H1 (cell line): Measurements from ENCODE around the gene GPRIN3. TPM values are rescaled to one million over a fixed set of nuclear protein-coding genes. Genes with fewer than 3 reads are reported as not detected.

Experiments used
- CTCF ChIA-PET: fragments of 300-600 bp; sonication (Branson Sonifier 250); formaldehyde crosslinking; loops from one replicate; lab custom pipeline; 2021; ENCODE audit not compliant: partially characterized antibody; lab: Charles Lee
- POLR2A ChIA-PET: fragments of 300-600 bp; sonication (Branson Sonifier 250); formaldehyde crosslinking; loops from one replicate; lab custom pipeline; 2021; ENCODE audit warnings: inconsistent platforms; ENCODE audit not compliant: partially characterized antibody; lab: Charles Lee
- DNase-seq, 2 experiments: peaks; one replicate each; pipeline versions ENCODE4 v3.0.0 to v3.0.0-alpha.2; 2010 to 2022; ENCODE audit warnings: low spot score in 2 of 2, low read depth in 1 of 2, mixed read lengths in 1 of 2
- FAIRE-seq: peaks from 2 replicates; lab custom pipeline; 2011; peaks lifted over from hg19 to GRCh38; lab: Jason Lieb, UNC
- H2AFZ ChIP-seq: 2 replicates; pipeline ENCODE4 v1.8.1; 2012; ENCODE audit warnings: low read length, inconsistent platforms
- H2AK5ac ChIP-seq: 2 replicates; pipeline ENCODE4 v1.6.1; 2013; ENCODE audit warnings: low read depth, low read length
- H2BK120ac ChIP-seq: replicated peaks from 2 replicates; pipeline ENCODE3; 2013; ENCODE audit warnings: low read depth, low read length, inconsistent platforms
- H2BK12ac ChIP-seq: 2 replicates; pipeline ENCODE4 v1.6.1; 2013; ENCODE audit warnings: low read depth, low read length
- H2BK15ac ChIP-seq: 2 replicates; pipeline ENCODE4 v1.6.1; 2013; ENCODE audit warnings: low read length
- H2BK20ac ChIP-seq: 2 replicates; pipeline ENCODE4 v1.6.1; 2013; ENCODE audit warnings: low read length
- H2BK5ac ChIP-seq: 2 replicates; pipeline ENCODE4 v1.6.1; 2013; ENCODE audit warnings: low read depth, low read length
- H3K14ac ChIP-seq: 2 replicates; pipeline ENCODE4 v1.6.1; 2013; ENCODE audit warnings: inconsistent platforms; ENCODE audit not compliant: insufficient read length
- H3K18ac ChIP-seq: 2 replicates; pipeline ENCODE4 v1.6.1; 2013; ENCODE audit warnings: low read length; ENCODE audit errors: extremely low read depth
- H3K23ac ChIP-seq: 2 replicates; pipeline ENCODE4 v1.6.1; 2013; ENCODE audit warnings: inconsistent platforms; ENCODE audit not compliant: insufficient read length
- H3K23me2 ChIP-seq: 2 replicates; pipeline ENCODE4 v1.6.1; 2013; ENCODE audit warnings: low read depth, low read length
- H3K27ac ChIP-seq: 2 replicates; pipeline ENCODE4 v1.6.1; 2011; ENCODE audit warnings: low read depth, low read length, inconsistent platforms
- H3K27me3 ChIP-seq, 4 experiments: replicated peaks in 1 of 4; 1 replicate in 1 of 4; 2 replicates in 3 of 4; pipeline versions ENCODE4 v1.6.1 to v1.8.1; 2011 to 2013; ENCODE audit warnings: low read length in 3 of 4, mild to moderate bottlenecking in 3 of 4, inconsistent platforms in 2 of 4, mixed read lengths in 2 of 4, moderate library complexity in 1 of 4; ENCODE audit not compliant: control insufficient read depth in 3 of 4, insufficient read depth in 3 of 4; ENCODE audit errors: extremely low read depth in 1 of 4
- H3K36me3 ChIP-seq, 4 experiments: 2 replicates each; pipeline versions ENCODE4 v1.6.1 to v1.8.1; 2011 to 2013; ENCODE audit warnings: mild to moderate bottlenecking in 4 of 4, low read length in 3 of 4, moderate library complexity in 2 of 4, control low read depth in 1 of 4, inconsistent platforms in 1 of 4; ENCODE audit not compliant: insufficient read depth in 4 of 4, control insufficient read depth in 2 of 4
- H3K4ac ChIP-seq: replicated peaks from 2 replicates; pipeline ENCODE3; 2013; ENCODE audit warnings: low read length, low read depth, mixed read lengths, inconsistent platforms; ENCODE audit not compliant: insufficient read length
- H3K4me1 ChIP-seq, 4 experiments: replicated peaks in 1 of 4; 1 replicate in 1 of 4; 2 replicates in 3 of 4; pipeline versions ENCODE4 v1.6.1 to v1.8.1; 2011 to 2013; ENCODE audit warnings: low read length in 3 of 4, inconsistent platforms in 2 of 4, mixed read lengths in 1 of 4; ENCODE audit not compliant: insufficient read depth in 4 of 4, control insufficient read depth in 3 of 4
- H3K4me2 ChIP-seq, 2 experiments: 2 replicates each; pipeline versions ENCODE4 v1.6.1 to v1.8.1; 2011 to 2013; ENCODE audit warnings: low read depth in 2 of 2, low read length in 2 of 2, control low read depth in 1 of 2, inconsistent platforms in 1 of 2, mild to moderate bottlenecking in 1 of 2; ENCODE audit not compliant: insufficient read depth in 1 of 2
- H3K4me3 ChIP-seq, 4 experiments: fragments of 200-600, 300-600 bp in 1 of 4; sonication (generic), shearing (Covaris generic), sonication (Bioruptor Twin) in 1 of 4; 2 replicates each; pipeline versions ENCODE4 v1.5.1 to v1.8.1; 2011 to 2016; ENCODE audit warnings: low read length in 4 of 4, low read depth in 3 of 4, control low read depth in 2 of 4, inconsistent platforms in 2 of 4, mild to moderate bottlenecking in 2 of 4, mixed read lengths in 1 of 4, moderate library complexity in 1 of 4; ENCODE audit not compliant: insufficient read depth in 2 of 4; ENCODE audit errors: extremely low read depth in 1 of 4
- H3K56ac ChIP-seq: replicated peaks from 2 replicates; pipeline ENCODE3; 2013; ENCODE audit warnings: low read depth, mild to moderate bottlenecking, mixed read lengths, low read length, inconsistent platforms; ENCODE audit not compliant: insufficient read length
- H3K79me1 ChIP-seq: 2 replicates; pipeline ENCODE4 v1.6.1; 2013; ENCODE audit warnings: low read depth, low read length, control low read depth
- H3K79me2 ChIP-seq, 2 experiments: 2 replicates each; pipeline versions ENCODE4 v1.6.1 to v1.8.1; 2012 to 2013; ENCODE audit warnings: low read length in 2 of 2, mild to moderate bottlenecking in 2 of 2, inconsistent platforms in 1 of 2; ENCODE audit not compliant: insufficient read depth in 2 of 2, control insufficient read depth in 1 of 2
- H3K9ac ChIP-seq, 4 experiments: replicated peaks in 1 of 4; 1 replicate in 1 of 4; 2 replicates in 3 of 4; pipeline versions ENCODE4 v1.6.1 to v1.8.1; 2011 to 2013; ENCODE audit warnings: low read depth in 3 of 4, low read length in 3 of 4, control low read depth in 2 of 4, mild to moderate bottlenecking in 2 of 4, moderate library complexity in 2 of 4, inconsistent platforms in 1 of 4; ENCODE audit errors: extremely low read depth in 1 of 4
- H3K9me3 ChIP-seq, 2 experiments: 2 replicates each; pipeline versions ENCODE4 v1.6.1 to v1.8.1; 2012 to 2013; ENCODE audit warnings: mild to moderate bottlenecking in 2 of 2, moderate library complexity in 2 of 2, control low read depth in 1 of 2, inconsistent platforms in 1 of 2, low read depth in 1 of 2, low read length in 1 of 2, mixed read lengths in 1 of 2; ENCODE audit not compliant: insufficient read depth in 2 of 2
- H4K20me1 ChIP-seq, 2 experiments: replicated peaks in 1 of 2; 2 replicates each; pipeline versions ENCODE3 to v1.8.1; 2011 to 2013; ENCODE audit warnings: inconsistent platforms in 2 of 2, low read length in 2 of 2, mild to moderate bottlenecking in 1 of 2; ENCODE audit not compliant: insufficient read depth in 2 of 2, control insufficient read depth in 1 of 2
- H4K5ac ChIP-seq: 2 replicates; pipeline ENCODE4 v1.6.1; 2013; ENCODE audit warnings: low read length, low read depth, mixed read lengths, inconsistent platforms; ENCODE audit not compliant: insufficient read length
- H4K8ac ChIP-seq: 2 replicates; pipeline ENCODE4 v1.8.0; 2013; ENCODE audit warnings: mild to moderate bottlenecking, moderate library complexity, low read length, inconsistent platforms; ENCODE audit not compliant: insufficient read depth; ENCODE audit errors: extremely low read depth
- H4K91ac ChIP-seq: replicated peaks from 2 replicates; pipeline ENCODE3; 2013; ENCODE audit warnings: low read length, mixed read lengths, inconsistent platforms; ENCODE audit not compliant: insufficient read length
- HDAC2 ChIP-seq, 2 experiments: fragments of 300-600 bp in 1 of 2; sonication (generic) in 1 of 2; IDR thresholded peaks; 2 replicates each; pipeline ENCODE4 v1.6.1; 2011 to 2012; ENCODE audit warnings: low read depth in 2 of 2, low read length in 2 of 2, mild to moderate bottlenecking in 2 of 2, moderate library complexity in 2 of 2, borderline replicate concordance in 1 of 2, inconsistent platforms in 1 of 2
- NANOG ChIP-seq: IDR thresholded peaks from 2 replicates; pipeline ENCODE4 v1.6.1; 2011; ENCODE audit warnings: low read length, low read depth, mild to moderate bottlenecking, inconsistent platforms; ENCODE audit not compliant: insufficient read depth, poor library complexity, severe bottlenecking
- WGBS, 2 experiments: shearing (Covaris generic) in 1 of 2; methylation state at CpG; one replicate each; pipeline versions ENCODE4 v1.1.6 to v1.1.7; 2013 to 2015; ENCODE audit warnings: low lambda C conversion rate in 2 of 2, mixed read lengths in 2 of 2, inconsistent platforms in 1 of 2, low coverage in 1 of 2, missing lambda C conversion rate in 1 of 2; ENCODE audit not compliant: insufficient replicate concordance in 2 of 2, insufficient coverage in 1 of 2, insufficient read length in 1 of 2; ENCODE audit errors: extremely low coverage in 1 of 2, missing lambda C conversion rate in 1 of 2; 5-methylcytosine and 5-hydroxymethylcytosine counted together
- polyA plus RNA-seq, 7 experiments: library from polyadenylated mRNA; depleted of rRNA in 3 of 7; stranded (reverse) in 5 of 7; unstranded in 2 of 7; fragments of >200 nt in 5 of 7; fragments of 200-250 nt in 2 of 7; gene quantifications; 1 replicate in 5 of 7; 2 replicates in 1 of 7; 4 replicates in 1 of 7; pipeline versions ENCODE4 v1.2.1 to v1.2.3, GENCODE V29; 2011 to 2013; ENCODE audit warnings: missing spikeins in 2 of 7, mixed read lengths in 2 of 7
- total RNA-seq: library from RNA; stranded (reverse); fragmentation: NEBNext Ultra II Directional; extraction: Animal tissue kit (Norgen Biotek cat#: 25700); gene quantifications from 2 replicates; pipeline ENCODE4 v1.2.1, GENCODE V29; 2021

Gene GPRIN3
- total and polyA plus RNA-seq, 2 of the 8 experiments (the other 6 are each of a cell fraction or from before 2014, with no cell fraction given) = 0.17 to 1.4 TPM

DNA sequence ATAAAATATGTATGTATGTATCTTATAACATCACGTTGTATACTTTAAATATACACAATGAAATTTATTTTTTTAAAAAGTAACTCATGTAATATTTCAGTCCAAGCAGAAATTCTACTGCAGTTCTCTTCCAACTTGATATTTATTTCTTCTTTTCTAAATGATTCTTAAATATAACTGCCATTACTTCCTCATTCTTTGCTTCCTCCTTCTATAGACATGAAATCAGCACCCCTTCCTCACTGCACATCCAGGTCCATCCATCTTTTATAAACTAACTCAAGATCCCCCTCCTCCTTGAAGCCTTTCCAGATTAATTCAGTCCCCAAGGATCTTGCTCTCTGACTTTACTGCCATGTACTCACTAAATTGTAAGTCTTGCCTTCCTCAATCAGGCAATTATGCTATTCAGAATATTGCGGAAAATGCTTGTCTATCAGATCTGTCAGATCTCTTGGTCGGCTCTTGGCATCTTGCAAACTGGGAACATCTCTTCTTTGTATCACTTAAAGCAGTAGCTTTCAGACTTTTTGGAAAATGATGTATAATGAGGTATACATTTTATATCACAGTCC is 3.7 kb downstream of the GPRIN3 start:
- CTCF ChIA-PET = no interaction called here
- no peak for FAIRE-seq

More for the DNA sequence above, 3.7 kb downstream of the GPRIN3 start:
- no peak overlapping the region for H2BK20ac ChIP-seq
- no peak overlapping the region for H2BK120ac ChIP-seq
- H2BK15ac ChIP-seq = no peak overlapping the region
- TF ChIP-seq NANOG (no peak), HDAC2 (IDR thresholded peaks at IDR 0.05; ENCODE audit: borderline replicate concordance in 1 of 2, low read depth in 2 of 2, low read length in 2 of 2) (no peak)
- no peak overlapping the region for H2BK5ac ChIP-seq
- 91% methylated on average over 3 of the region's 3 CpGs; no CpG with 5 or more reads in 1 of the 2 experiments for WGBS, 2 experiments
- POLR2A ChIA-PET = no interaction called here
- H3K36me3 ChIP-seq = no peaks in the 10 kb centered on the region
- H3K4ac ChIP-seq = no peak overlapping the region
- no peak overlapping the region for H3K23ac ChIP-seq
- H3K18ac ChIP-seq = no peak overlapping the region
- H4K20me1 ChIP-seq = no peaks in the 10 kb centered on the region
- no peak overlapping the region for H2AK5ac ChIP-seq
- no peak overlapping the region for H3K9ac ChIP-seq
- H3K56ac ChIP-seq = no peak overlapping the region
- no peak overlapping the region for H3K4me2 ChIP-seq
- no peaks in the 10 kb centered on the region for H3K79me2 ChIP-seq
- H3K4me3 ChIP-seq = no peak overlapping the region
- no peak overlapping the region for H4K5ac ChIP-seq
- H2BK12ac ChIP-seq = no peak overlapping the region
- H4K91ac ChIP-seq = no peak overlapping the region
- H3K27me3 ChIP-seq = peaks cover 0 to 10% (median 7%) of the 10 kb centered on the region in 4 experiments; a peak in 5 of 7 replicates
- H4K8ac ChIP-seq = no peak overlapping the region
- H3K4me1 ChIP-seq = peaks cover 2 to 11% (median 6%) of the 10 kb centered on the region in 4 experiments; a peak in 4 of 7 replicates
- H3K79me1 ChIP-seq = no peaks in the 10 kb centered on the region
- no peak for DNase-seq
- H3K27ac ChIP-seq = no peak overlapping the region
- no peak overlapping the region for H3K14ac ChIP-seq
- no peaks in the 10 kb centered on the region for H3K9me3 ChIP-seq
- H2AFZ ChIP-seq = no peak overlapping the region
- H3K23me2 ChIP-seq = peaks cover 5% of the 10 kb centered on the region
